HUES64 (cell line): Measurements from ENCODE around the gene OLIG1.

Experiments
- H3K27ac ChIP-seq: 2 replicates; pipeline ENCODE4 v1.7.0; 2013; ENCODE audit warnings: low read depth, low read length, inconsistent platforms
- H3K27me3 ChIP-seq: 2 replicates; pipeline ENCODE4 v1.6.1; 2013; ENCODE audit warnings: mild to moderate bottlenecking, low read length; ENCODE audit not compliant: insufficient read depth
- H3K36me3 ChIP-seq: 2 replicates; pipeline ENCODE4 v1.6.1; 2013; ENCODE audit warnings: mild to moderate bottlenecking, low read length; ENCODE audit not compliant: insufficient read depth
- H3K4me1 ChIP-seq: 2 replicates; pipeline ENCODE4 v1.6.1; 2013; ENCODE audit warnings: mild to moderate bottlenecking, low read length, moderate library complexity; ENCODE audit not compliant: insufficient read depth
- H3K4me3 ChIP-seq: 2 replicates; pipeline ENCODE4 v1.5.1; 2013; ENCODE audit warnings: mild to moderate bottlenecking, low read length, moderate library complexity
- H3K9ac ChIP-seq: 2 replicates; pipeline ENCODE4 v1.6.1; 2013; ENCODE audit warnings: mild to moderate bottlenecking, low read depth, low read length
- H3K9me3 ChIP-seq: 2 replicates; pipeline ENCODE4 v1.6.1; 2013; ENCODE audit warnings: low read depth, low read length; ENCODE audit not compliant: insufficient read depth
- WGBS: fragments of 150-250, 120-280 bp; methylation state at CpG from one replicate; pipeline ENCODE4 v1.1.7; 2013; ENCODE audit warnings: missing lambda C conversion rate; 5-methylcytosine and 5-hydroxymethylcytosine counted together

OLIG1 gene

GRCh38 chr21:33032434-33033047 lies 37.4 kb upstream of the OLIG1 start:
- peaks cover 100% of the 10 kb centered on the region for H3K27me3 ChIP-seq
- 26% methylated on average over 9 of the region's 10 CpGs for WGBS
- no peak overlapping the region for H3K27ac ChIP-seq
- H3K4me1 ChIP-seq, result peaks cover 11% of the 10 kb centered on the region; the same call in 1 of the 2 replicates
- H3K4me3 ChIP-seq, result no peak overlapping the region
- no peaks in the 10 kb centered on the region for H3K9me3 ChIP-seq
- H3K36me3 ChIP-seq, result no peaks in the 10 kb centered on the region
- no peak overlapping the region for H3K9ac ChIP-seq

DNA sequence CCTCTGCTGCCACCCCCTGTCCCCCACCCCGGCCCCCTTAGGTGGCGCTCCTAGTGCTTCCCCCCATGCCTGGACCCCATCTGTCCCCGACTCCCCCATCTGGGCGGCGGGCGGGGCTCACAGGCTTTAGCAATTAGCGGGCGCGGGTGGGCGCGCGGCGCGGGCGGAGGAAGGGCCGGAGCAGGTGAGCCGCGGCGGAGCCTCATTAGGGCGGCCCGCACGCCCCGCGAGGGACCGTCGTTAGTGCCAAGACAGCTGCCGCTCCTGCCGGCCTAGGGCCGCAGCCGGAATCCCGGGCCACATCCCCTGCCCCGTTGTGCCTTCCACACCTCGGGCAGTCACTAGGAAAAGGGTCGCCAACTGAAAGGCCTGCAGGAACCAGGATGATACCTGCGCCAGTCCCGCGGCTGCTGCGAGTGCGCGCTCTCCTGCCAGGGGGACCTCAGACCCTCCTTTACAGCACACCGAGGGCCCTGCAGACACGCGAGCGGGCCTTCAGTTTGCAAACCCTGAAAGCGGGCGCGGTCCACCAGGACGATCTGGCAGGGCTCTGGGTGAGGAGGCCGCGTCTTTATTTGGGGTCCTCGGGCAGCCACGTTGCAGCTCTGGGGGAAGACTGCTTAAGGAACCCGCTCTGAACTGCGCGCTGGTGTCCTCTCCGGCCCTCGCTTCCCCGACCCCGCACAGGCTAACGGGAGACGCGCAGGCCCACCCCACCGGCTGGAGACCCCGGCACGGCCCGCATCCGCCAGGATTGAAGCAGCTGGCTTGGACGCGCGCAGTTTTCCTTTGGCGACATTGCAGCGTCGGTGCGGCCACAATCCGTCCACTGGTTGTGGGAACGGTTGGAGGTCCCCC lies 36.6 kb upstream of the OLIG1 start:
- Histone ChIP-seq H3K27ac (no peak overlapping the region), H3K36me3 (no peaks in the 10 kb centered on the region), H3K4me1 (peaks cover 11% of the 10 kb centered on the region; the same call in 1 of the 2 replicates), H3K4me3 (no peak overlapping the region), H3K9ac (no peak overlapping the region), H3K9me3 (no peaks in the 10 kb centered on the region), H3K27me3 (peaks cover 99% of the 10 kb centered on the region)
- WGBS, result 10% methylated on average over 76 of the region's 76 CpGs

DNA sequence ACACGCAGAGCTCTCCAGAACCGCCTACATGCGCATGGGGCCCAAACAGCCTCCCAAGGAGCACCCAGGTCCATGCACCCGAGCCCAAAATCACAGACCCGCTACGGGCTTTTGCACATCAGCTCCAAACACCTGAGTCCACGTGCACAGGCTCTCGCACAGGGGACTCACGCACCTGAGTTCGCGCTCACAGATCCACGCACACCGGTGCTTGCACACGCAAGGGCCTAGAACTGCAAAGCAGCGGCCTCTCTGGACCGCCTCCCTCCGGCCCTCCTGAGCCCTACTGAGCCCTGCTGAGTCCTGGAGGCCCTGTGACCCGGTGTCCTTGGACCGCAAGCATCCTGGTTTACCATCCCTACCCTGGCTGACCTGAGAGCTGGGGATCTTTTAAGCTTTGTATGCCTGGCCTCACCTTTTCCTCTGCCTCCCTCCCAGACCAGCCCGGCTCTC lies 36.0 kb upstream of the OLIG1 start:
- 65% methylated on average over 20 of the region's 20 CpGs for WGBS
- no peaks in the 10 kb centered on the region for H3K9me3 ChIP-seq

GRCh38 chr21:33035147-33035546 lies 34.8 kb upstream of the OLIG1 start:
- WGBS, result 92% methylated on average over 1 of the region's 1 CpG
- H3K27me3 ChIP-seq, result peaks cover 87% of the 10 kb centered on the region
- H3K9me3 ChIP-seq, result no peaks in the 10 kb centered on the region
- H3K36me3 ChIP-seq, result no peaks in the 10 kb centered on the region
- no peak overlapping the region for H3K9ac ChIP-seq
- H3K27ac ChIP-seq, result no peak overlapping the region
- no peak overlapping the region for H3K4me3 ChIP-seq
- 0 out of 2 replicates have a peak, but pooled peaks cover 6% of the 10 kb centered on the region for H3K4me1 ChIP-seq

More for the DNA sequence above, 36.0 kb upstream of the OLIG1 start:
- no peak overlapping the region for H3K27ac ChIP-seq
- no peak overlapping the region for H3K9ac ChIP-seq
- H3K4me1 ChIP-seq, result peaks cover 10% of the 10 kb centered on the region; the same call in 1 of the 2 replicates
- H3K27me3 ChIP-seq, result peaks cover 96% of the 10 kb centered on the region
- no peak overlapping the region for H3K4me3 ChIP-seq
- H3K36me3 ChIP-seq, result no peaks in the 10 kb centered on the region

- H3K4me1 ChIP-seq, result 0 out of 2 replicates have a peak, but pooled peaks cover 6% of the 10 kb centered on the region
- H3K27ac ChIP-seq, result no peak overlapping the region
- H3K4me3 ChIP-seq, result no peak overlapping the region
- no peaks in the 10 kb centered on the region for H3K9me3 ChIP-seq
- H3K27me3 ChIP-seq, result peaks cover 82% of the 10 kb centered on the region
- 43% methylated on average over 11 of the region's 11 CpGs for WGBS
- H3K9ac ChIP-seq, result no peak overlapping the region
- no peaks in the 10 kb centered on the region for H3K36me3 ChIP-seq
Observed at GRCh38 chr21:33036430-33037162, 33.3 kb upstream of the OLIG1 start.

DNA sequence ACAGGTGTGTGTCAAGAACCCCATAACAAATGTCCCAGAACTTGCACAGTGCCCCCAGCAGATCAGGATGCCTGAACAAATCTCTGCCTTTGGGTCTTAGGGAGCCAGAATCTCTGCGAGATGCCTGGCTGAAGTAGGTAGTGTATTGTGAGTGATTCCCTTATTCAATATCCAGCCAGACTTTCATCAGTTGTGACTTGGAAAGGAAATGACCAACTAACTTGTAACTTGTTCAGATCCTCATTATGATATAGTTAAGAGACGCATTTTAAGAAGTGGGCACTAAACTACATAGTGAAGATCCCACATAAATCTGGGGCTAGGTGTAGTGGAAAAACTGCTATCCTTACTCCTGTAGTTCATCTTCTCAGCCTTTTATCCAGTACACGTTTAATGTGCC lies 32.4 kb upstream of the OLIG1 start:
- WGBS, result 95% methylated on average over 2 of the region's 3 CpGs
- Histone ChIP-seq H3K4me3 (no peak overlapping the region), H3K27ac (no peak overlapping the region)

DNA sequence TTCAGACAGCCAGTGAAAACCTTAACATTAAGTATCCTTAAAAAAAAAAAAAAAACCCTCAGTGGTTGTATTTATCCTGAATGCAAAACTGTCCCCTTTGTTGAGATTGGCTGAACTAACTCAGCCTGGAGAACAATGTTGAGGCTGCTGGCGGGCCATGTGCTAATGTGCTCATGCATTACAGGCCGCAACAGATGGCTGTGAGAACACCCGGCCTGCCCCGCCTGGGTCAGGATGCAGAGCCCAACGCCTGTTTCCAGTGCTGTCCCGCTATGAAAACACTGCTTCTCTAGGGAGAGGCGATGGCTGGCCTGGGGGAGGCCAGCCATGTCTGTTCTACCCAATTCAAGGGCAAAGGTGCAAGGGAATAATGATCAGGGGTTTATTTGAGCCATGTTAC lies 30.4 kb upstream of the OLIG1 start:
- no peak overlapping the region for H3K27ac ChIP-seq

More for the DNA sequence above, 32.4 kb upstream of the OLIG1 start:
- H3K27me3 ChIP-seq, result peaks cover 81% of the 10 kb centered on the region
- no peak overlapping the region for H3K9ac ChIP-seq
- no peaks in the 10 kb centered on the region for H3K36me3 ChIP-seq
- no peaks in the 10 kb centered on the region for H3K9me3 ChIP-seq
- H3K4me1 ChIP-seq, result 0 out of 2 replicates have a peak, but pooled peaks cover 6% of the 10 kb centered on the region

GRCh38 chr21:33040215-33040614 lies 29.7 kb upstream of the OLIG1 start:
- H3K9ac ChIP-seq, result no peak overlapping the region
- peaks cover 77% of the 10 kb centered on the region for H3K27me3 ChIP-seq
- no peak overlapping the region for H3K4me3 ChIP-seq
- H3K36me3 ChIP-seq, result no peaks in the 10 kb centered on the region
- H3K4me1 ChIP-seq, result 0 out of 2 replicates have a peak, but pooled peaks cover 2% of the 10 kb centered on the region
- no peaks in the 10 kb centered on the region for H3K9me3 ChIP-seq
- WGBS, result 87% methylated on average over 3 of the region's 3 CpGs
- no peak overlapping the region for H3K27ac ChIP-seq

More for the DNA sequence above, 30.4 kb upstream of the OLIG1 start:
- Histone ChIP-seq H3K4me3 (no peak overlapping the region), H3K4me1 (0 out of 2 replicates have a peak, but pooled peaks cover 6% of the 10 kb centered on the region), H3K27me3 (peaks cover 81% of the 10 kb centered on the region), H3K9ac (no peak overlapping the region), H3K9me3 (no peaks in the 10 kb centered on the region), H3K36me3 (no peaks in the 10 kb centered on the region)
- 61% methylated on average over 7 of the region's 7 CpGs for WGBS

DNA sequence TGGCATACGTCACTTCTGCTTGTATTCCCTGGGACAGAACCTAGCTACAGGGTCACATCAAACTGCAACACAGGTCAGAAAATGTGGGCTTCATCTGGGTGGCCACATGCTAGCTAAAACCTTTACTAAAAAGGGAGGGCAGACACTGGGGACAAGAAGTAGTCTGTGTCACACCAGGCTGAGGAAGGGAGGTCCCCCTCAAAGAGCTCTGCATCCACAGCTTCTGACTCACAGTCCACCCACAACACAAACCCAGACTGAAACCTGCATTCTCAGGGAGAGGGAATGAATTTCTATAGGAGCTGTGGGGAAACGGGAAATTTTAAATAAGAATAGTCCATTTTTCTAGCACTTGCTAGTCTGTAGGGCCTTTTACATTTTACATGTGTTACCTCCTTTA lies 28.0 kb upstream of the OLIG1 start:
- no peak overlapping the region for H3K27ac ChIP-seq
- H3K9ac ChIP-seq, result no peak overlapping the region
- H3K27me3 ChIP-seq, result peaks cover 69% of the 10 kb centered on the region
- peaks cover 6% of the 10 kb centered on the region for H3K4me1 ChIP-seq
- H3K9me3 ChIP-seq, result no peaks in the 10 kb centered on the region
- H3K4me3 ChIP-seq, result no peak overlapping the region
- H3K36me3 ChIP-seq, result no peaks in the 10 kb centered on the region
- 81% methylated on average over 1 of the region's 2 CpGs for WGBS

GRCh38 chr21:33042812-33043211 lies 27.1 kb upstream of the OLIG1 start:
- Histone ChIP-seq H3K27ac (no peak overlapping the region), H3K9me3 (no peaks in the 10 kb centered on the region), H3K27me3 (peaks cover 68% of the 10 kb centered on the region), H3K9ac (no peak overlapping the region), H3K36me3 (no peaks in the 10 kb centered on the region), H3K4me1 (peaks cover 6% of the 10 kb centered on the region), H3K4me3 (no peak overlapping the region)
- 91% methylated on average over 3 of the region's 4 CpGs for WGBS

- WGBS, result 47% methylated on average over 6 of the region's 8 CpGs
- no peaks in the 10 kb centered on the region for H3K36me3 ChIP-seq
- H3K4me1 ChIP-seq, result peaks cover 6% of the 10 kb centered on the region
- H3K27me3 ChIP-seq, result peaks cover 62% of the 10 kb centered on the region
- H3K9me3 ChIP-seq, result no peaks in the 10 kb centered on the region
- H3K4me3 ChIP-seq, result no peak overlapping the region
- no peak overlapping the region for H3K9ac ChIP-seq
- no peak overlapping the region for H3K27ac ChIP-seq
Observed at GRCh38 chr21:33046455-33046854, 23.5 kb upstream of the OLIG1 start.
